A673 (cell line): Measurements from ENCODE around the gene PACRG. TPM values are rescaled to one million over a fixed set of nuclear protein-coding genes. Genes with fewer than 3 reads are reported as not detected.

Source experiments
- BruUV-seq: library from RNA; stranded (reverse); fragments of 400-500 nt; replicated peaks from 2 replicates; lab custom pipeline; 2021; lab: Mats Ljungman, UMichigan
- CTCF ChIA-PET: fragments of 300-600 bp; sonication (Branson Sonifier 250); formaldehyde crosslinking; loops from one replicate; lab custom pipeline; 2022; ENCODE audit warnings: antibody characterized with exemption; lab: Charles Lee
- POLR2A ChIA-PET: fragments of 300-600 bp; sonication (Branson Sonifier 250); formaldehyde crosslinking; loops from one replicate; lab custom pipeline; 2022; ENCODE audit warnings: antibody characterized with exemption; ENCODE audit not compliant: low non-redundant PET; lab: Charles Lee
- DNase-seq: peaks from one replicate; pipeline ENCODE4 v3.0.0-alpha.2; 2015; ENCODE audit warnings: low spot score
- H3K27ac ChIP-seq: fragments of 200-600 bp; sonication (generic); 2 replicates; pipeline ENCODE4 v1.5.1; 2016; ENCODE audit warnings: mixed run types, low read depth, mild to moderate bottlenecking, mixed read lengths, antibody characterized with exemption, low read length; ENCODE audit not compliant: poor library complexity, severe bottlenecking
- H3K27me3 ChIP-seq: fragments of 200-600 bp; sonication (generic); replicated peaks from 2 replicates; pipeline ENCODE4 v1.6.1; 2017; ENCODE audit warnings: mixed run types, low read depth, mild to moderate bottlenecking, mixed read lengths, antibody characterized with exemption, low read length; ENCODE audit not compliant: insufficient read depth, poor library complexity
- H3K36me3 ChIP-seq: fragments of 200-600 bp; sonication (generic); 2 replicates; pipeline ENCODE4 v1.6.1; 2016; ENCODE audit warnings: mixed run types, mild to moderate bottlenecking, mixed read lengths, antibody characterized with exemption, low read length; ENCODE audit not compliant: insufficient read depth, poor library complexity, severe bottlenecking
- H3K4me1 ChIP-seq: fragments of 200-600 bp; sonication (generic); 2 replicates; pipeline ENCODE4 v1.6.1; 2017; ENCODE audit warnings: mixed run types, mild to moderate bottlenecking, mixed read lengths, antibody characterized with exemption, low read length; ENCODE audit not compliant: insufficient read depth, poor library complexity, severe bottlenecking
- H3K4me3 ChIP-seq: fragments of 200-600 bp; sonication (generic); 2 replicates; pipeline ENCODE4 v1.5.1; 2016; ENCODE audit warnings: low read depth, mixed run types, mild to moderate bottlenecking, mixed read lengths, low read length; ENCODE audit not compliant: poor library complexity, severe bottlenecking
- H3K9me3 ChIP-seq: fragments of 200-600 bp; sonication (generic); 2 replicates; pipeline ENCODE4 v1.6.1; 2016; ENCODE audit warnings: mixed run types, low read depth, mild to moderate bottlenecking, mixed read lengths, antibody characterized with exemption, low read length; ENCODE audit not compliant: poor library complexity, severe bottlenecking
- CTCF ChIP-seq: fragments of 300-800, 200-600 bp; sonication (generic); conservative IDR thresholded peaks from 2 replicates; pipeline ENCODE4 v1.5.1; 2017; ENCODE audit warnings: low read depth, mild to moderate bottlenecking, antibody characterized with exemption, low read length, moderate library complexity, mixed read lengths
- EZH2 ChIP-seq: fragments of 200-600 bp; sonication (generic); IDR thresholded peaks from 2 replicates; pipeline ENCODE4 v1.6.1; 2017; ENCODE audit warnings: borderline replicate concordance, low read depth, mild to moderate bottlenecking, mixed read lengths, antibody characterized with exemption, low read length; ENCODE audit not compliant: poor library complexity, severe bottlenecking
- intact Hi-C: fragments of 100-400 bp; cut with micrococcal nuclease; formaldehyde crosslinking; loops from one replicate; pipeline ENCODE4 v1.10.0; 2022; ENCODE audit not compliant: unreplicated experiment
- total RNA-seq: library from RNA; stranded (reverse); gene quantifications from 2 replicates; pipeline ENCODE4 v1.2.3, GENCODE V29; 2021

Gene PACRG
- total RNA-seq, 1 experiment from 2014 or later: not detected

- peaks cover 5% of the 10 kb centered on the region for H3K9me3 ChIP-seq
- H3K36me3 ChIP-seq: no peaks in the 10 kb centered on the region
- no TSS peak for BruUV-seq
- intact Hi-C loops: no loop called here
- no peaks in the 10 kb centered on the region for H3K4me1 ChIP-seq
- POLR2A ChIA-PET: no interaction called here
- TF ChIP-seq EZH2 (no peak), CTCF (no peak)
- H3K27me3 ChIP-seq: no peaks in the 10 kb centered on the region
- DNase-seq: no peak
- no peak overlapping the region for H3K27ac ChIP-seq
- CTCF ChIA-PET: no interaction called here
- H3K4me3 ChIP-seq: no peak overlapping the region
Observed at GRCh38 chr6:162943369-162943768, 215.6 kb downstream of the PACRG start.

GRCh38 chr6:162951164-162951743 is 223.5 kb downstream of the PACRG start:
- Histone ChIP-seq H3K27ac (no peak overlapping the region), H3K36me3 (no peaks in the 10 kb centered on the region), H3K9me3 (no peaks in the 10 kb centered on the region), H3K4me1 (no peaks in the 10 kb centered on the region), H3K27me3 (no peaks in the 10 kb centered on the region), H3K4me3 (no peak overlapping the region)
- TF ChIP-seq CTCF: no peak
- TF ChIP-seq EZH2: no peak
- DNase-seq: no peak
- ChIA-PET CTCF (no interaction called here), POLR2A (no interaction called here)
- intact Hi-C loops: no loop called here
- BruUV-seq: no TSS peak

- TF ChIP-seq CTCF (no peak), EZH2 (no peak)
- intact Hi-C loops: no loop called here
- CTCF ChIA-PET: interaction anchor here (0.6 kb wide), 1 partner anchor 147 kb away, joined by 3 read pairs; no protein-coding TSS in a partner anchor
- H3K36me3 ChIP-seq: no peaks in the 10 kb centered on the region
- BruUV-seq: no TSS peak
- no peaks in the 10 kb centered on the region for H3K9me3 ChIP-seq
- DNase-seq: no peak
- no peak overlapping the region for H3K4me3 ChIP-seq
- no peaks in the 10 kb centered on the region for H3K27me3 ChIP-seq
- H3K4me1 ChIP-seq: no peaks in the 10 kb centered on the region
- POLR2A ChIA-PET: no interaction called here
- H3K27ac ChIP-seq: no peak overlapping the region
Observed at GRCh38 chr6:162952423-162952822, 224.6 kb downstream of the PACRG start.
